Neuronal stem cell (in vitro differentiated cells): ENCODE data around the gene CACNA2D2.

Source experiments
- DNase-seq: peaks from one replicate; pipeline ENCODE4 v3.0.0-alpha.2; 2013; ENCODE audit warnings: low spot score
- H2AFZ ChIP-seq: one replicate; pipeline ENCODE4 v1.6.1; 2013; ENCODE audit warnings: mild to moderate bottlenecking, low read length, inconsistent platforms
- H2AK5ac ChIP-seq: 2 replicates; pipeline ENCODE4 v1.6.1; 2013; ENCODE audit warnings: low read depth, mild to moderate bottlenecking, inconsistent platforms, low read length, moderate library complexity, mixed read lengths
- H2BK120ac ChIP-seq: 2 replicates; pipeline ENCODE4 v1.6.1; 2013; ENCODE audit warnings: low read depth, mild to moderate bottlenecking, inconsistent platforms, low read length, moderate library complexity, mixed read lengths
- H2BK12ac ChIP-seq: one replicate; pipeline ENCODE4 v1.6.1; 2013; ENCODE audit warnings: low read length, inconsistent platforms
- H2BK15ac ChIP-seq: 2 replicates; pipeline ENCODE4 v1.6.1; 2013; ENCODE audit warnings: mild to moderate bottlenecking, low read length, inconsistent platforms, mixed read lengths
- H2BK5ac ChIP-seq: one replicate; pipeline ENCODE4 v1.6.1; 2013; ENCODE audit warnings: inconsistent platforms, mild to moderate bottlenecking, low read length, moderate library complexity
- H3K14ac ChIP-seq: one replicate; pipeline ENCODE4 v1.6.1; 2013; ENCODE audit warnings: low read length, inconsistent platforms
- H3K18ac ChIP-seq: 2 replicates; pipeline ENCODE4 v1.6.1; 2013; ENCODE audit warnings: low read length, inconsistent platforms
- H3K23ac ChIP-seq: 2 replicates; pipeline ENCODE4 v1.6.1; 2013; ENCODE audit warnings: low read depth, mild to moderate bottlenecking, mixed read lengths, low read length, inconsistent platforms; ENCODE audit not compliant: poor library complexity
- H3K27ac ChIP-seq: replicated peaks from 3 replicates; pipeline ENCODE4 v1.5.1; 2013; ENCODE audit warnings: low read length, inconsistent platforms
- H3K27me3 ChIP-seq, 3 experiments: 2 replicates each; pipeline ENCODE4 v1.6.1; 2013; ENCODE audit warnings: low read length in 3 of 3, mild to moderate bottlenecking in 2 of 3, inconsistent platforms in 1 of 3, low read depth in 1 of 3, mixed read lengths in 1 of 3, moderate library complexity in 1 of 3; ENCODE audit not compliant: control insufficient read depth in 3 of 3, insufficient read depth in 3 of 3
- H3K36me3 ChIP-seq, 2 donors: replicated peaks in 1 of 2; 2 replicates each; pipeline ENCODE4 v1.6.1; 2013; ENCODE audit warnings: low read length in 2 of 2; ENCODE audit not compliant: control insufficient read depth in 2 of 2, insufficient read depth in 2 of 2
- H3K4ac ChIP-seq: 2 replicates; pipeline ENCODE4 v1.6.1; 2013; ENCODE audit warnings: inconsistent platforms, mild to moderate bottlenecking, low read length, moderate library complexity
- H3K4me1 ChIP-seq, 2 donors: 1 replicate in 1 of 2; 2 replicates in 1 of 2; pipeline ENCODE4 v1.6.1; 2013; ENCODE audit warnings: low read length in 2 of 2, low read depth in 1 of 2; ENCODE audit not compliant: control insufficient read depth in 2 of 2, insufficient read depth in 1 of 2
- H3K4me2 ChIP-seq: one replicate; pipeline ENCODE4 v1.6.1; 2013; ENCODE audit warnings: mild to moderate bottlenecking, low read length, inconsistent platforms; ENCODE audit not compliant: insufficient read depth, poor library complexity, severe bottlenecking
- H3K4me3 ChIP-seq, 2 donors: 2 replicates each; pipeline ENCODE4 v1.5.1; 2013; ENCODE audit warnings: low read length in 2 of 2, mild to moderate bottlenecking in 2 of 2, inconsistent platforms in 1 of 2, moderate library complexity in 1 of 2
- H3K79me1 ChIP-seq: one replicate; pipeline ENCODE4 v1.6.1; 2013; ENCODE audit warnings: low read depth, mild to moderate bottlenecking, inconsistent platforms, low read length, moderate library complexity
- H3K9ac ChIP-seq: one replicate; pipeline ENCODE4 v1.6.1; 2013; ENCODE audit warnings: mild to moderate bottlenecking, low read depth, low read length, inconsistent platforms; ENCODE audit not compliant: poor library complexity
- H3K9me3 ChIP-seq, 2 donors: replicated peaks in 1 of 2; 2 replicates each; pipeline versions ENCODE3 to v1.6.1; 2013; ENCODE audit warnings: low read length in 2 of 2, mild to moderate bottlenecking in 2 of 2, inconsistent platforms in 1 of 2, low read depth in 1 of 2, mixed read lengths in 1 of 2, moderate library complexity in 1 of 2; ENCODE audit not compliant: control insufficient read depth in 2 of 2, insufficient read depth in 1 of 2
- H4K8ac ChIP-seq: one replicate; pipeline ENCODE4 v1.6.1; 2013; ENCODE audit warnings: low read depth, mild to moderate bottlenecking, inconsistent platforms, low read length, moderate library complexity
- H4K91ac ChIP-seq: one replicate; pipeline ENCODE4 v1.6.1; 2013; ENCODE audit warnings: low read length, low read depth, mild to moderate bottlenecking, inconsistent platforms; ENCODE audit not compliant: poor library complexity
- WGBS, 2 donors: extraction: QIAGEN DNeasy Blood & Tissue Kit; methylation state at CpG; one replicate each; pipeline ENCODE4 v1.1.7; 2013; ENCODE audit warnings: missing lambda C conversion rate in 2 of 2, mixed read lengths in 1 of 2; ENCODE audit not compliant: insufficient read length in 2 of 2, insufficient replicate concordance in 1 of 2; ENCODE audit errors: extremely low coverage in 2 of 2; 5-methylcytosine and 5-hydroxymethylcytosine counted together

CACNA2D2 gene

DNA sequence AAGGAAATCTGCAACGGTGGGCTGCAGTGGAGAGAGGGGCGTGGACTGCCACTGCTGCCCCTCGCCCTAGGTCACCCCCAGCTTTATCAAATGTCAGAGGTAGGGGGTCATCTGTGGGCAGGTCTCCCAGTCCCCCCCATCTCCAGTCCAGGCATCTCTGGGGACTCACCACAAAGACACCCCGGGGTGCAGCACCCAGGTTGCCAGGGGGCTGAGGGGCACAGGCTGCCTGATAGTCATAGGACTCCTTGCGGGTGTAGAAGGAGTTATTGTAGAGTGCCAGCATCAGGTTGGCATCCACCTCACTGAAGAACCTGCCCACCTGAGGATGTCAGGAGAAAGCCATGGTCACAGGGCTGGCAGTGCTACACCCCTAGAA, 137.6 kb downstream of the CACNA2D2 start:
- DNase-seq: no peak
- H3K27ac ChIP-seq: no peak overlapping the region
- no peak overlapping the region for H2BK12ac ChIP-seq
- peak overlapping the region; percentile 94 for H3K18ac ChIP-seq
- H3K4ac ChIP-seq: no peak overlapping the region
- peak overlapping the region; percentile 95 for H3K4me2 ChIP-seq
- H3K14ac ChIP-seq: peak overlapping the region; percentile 15
- no peaks in the 10 kb centered on the region for H3K36me3 ChIP-seq
- no CpG with 5 or more reads among the region's 5 CpGs for WGBS, 2 donors
- no peak overlapping the region for H2BK5ac ChIP-seq
- H2BK120ac ChIP-seq: no peak overlapping the region
- no peak overlapping the region for H3K4me3 ChIP-seq
- peak overlapping the region; percentile 1 for H3K23ac ChIP-seq
- H3K27me3 ChIP-seq: peaks cover 0 to 67% (median 15%) of the 10 kb centered on the region in 3 experiments
- H4K8ac ChIP-seq: no peak overlapping the region
- peak overlapping the region; percentile 46 for H2BK15ac ChIP-seq
- H3K9ac ChIP-seq: peak overlapping the region; percentile 4
- H2AFZ ChIP-seq: peak overlapping the region; percentile 69
- H4K91ac ChIP-seq: no peak overlapping the region
- no peaks in the 10 kb centered on the region for H3K9me3 ChIP-seq
- peak overlapping the region; percentile 91 for H2AK5ac ChIP-seq
- peaks cover 0 to 10% of the 10 kb centered on the region in 2 donors for H3K4me1 ChIP-seq
- peaks cover 2% of the 10 kb centered on the region for H3K79me1 ChIP-seq

GRCh38 chr3:50365080-50365841, 138.2 kb downstream of the CACNA2D2 start:
- H2BK12ac ChIP-seq: no peak overlapping the region
- peak overlapping the region; percentile 96 for H3K9ac ChIP-seq
- no peaks in the 10 kb centered on the region for H3K9me3 ChIP-seq
- H4K91ac ChIP-seq: no peak overlapping the region
- H3K27me3 ChIP-seq: peaks cover 0 to 67% (median 15%) of the 10 kb centered on the region in 3 experiments
- H2AFZ ChIP-seq: peak overlapping the region; percentile 69
- H3K36me3 ChIP-seq: no peaks in the 10 kb centered on the region
- peak overlapping the region; percentile 94 for H3K18ac ChIP-seq
- H2AK5ac ChIP-seq: peak overlapping the region; percentile 97
- H2BK5ac ChIP-seq: peak overlapping the region; percentile 93
- H3K4me1 ChIP-seq: peaks cover 0 to 10% of the 10 kb centered on the region in 2 donors
- H3K4ac ChIP-seq: no peak overlapping the region
- H4K8ac ChIP-seq: no peak overlapping the region
- H3K23ac ChIP-seq: peak overlapping the region; percentile 87
- H3K4me2 ChIP-seq: peak overlapping the region; percentile 95
- H3K14ac ChIP-seq: peak overlapping the region; percentile 2
- peak overlapping the region; percentile 54 for H2BK120ac ChIP-seq
- peaks cover 2% of the 10 kb centered on the region for H3K79me1 ChIP-seq
- H3K4me3 ChIP-seq: peak overlapping the region; percentile 28 to 79
- peak overlapping the region; percentile 46 for H2BK15ac ChIP-seq
- H3K27ac ChIP-seq: no peak overlapping the region
- WGBS, 2 donors: no CpG with 5 or more reads among the region's 53 CpGs
- peak; percentile 72 for DNase-seq

DNA sequence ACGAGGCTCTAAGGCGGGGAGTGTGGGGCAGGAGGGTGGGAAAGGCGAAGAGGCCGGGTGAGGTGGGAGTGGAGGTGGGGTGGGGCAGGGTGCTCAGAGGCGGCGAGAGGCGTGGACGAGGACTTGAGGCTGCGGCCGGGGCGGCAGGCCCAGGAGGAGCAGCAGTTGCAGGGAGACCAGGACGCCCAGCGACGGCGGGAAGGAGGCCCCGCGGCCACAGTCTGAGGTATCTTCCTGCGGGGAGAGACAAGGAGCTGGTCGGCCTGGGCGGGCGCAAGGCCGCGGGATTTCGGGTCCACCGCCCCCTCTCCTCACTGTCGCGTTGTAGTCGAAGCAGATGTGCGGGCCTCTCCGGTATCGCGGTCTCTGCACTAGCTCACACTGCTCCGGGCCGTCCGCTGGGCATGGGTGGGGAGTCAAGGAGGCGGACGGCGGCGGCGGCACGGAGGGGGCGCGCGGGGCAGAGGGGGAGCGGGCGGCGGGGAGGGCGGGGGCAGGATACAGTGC, 138.8 kb downstream of the CACNA2D2 start:
- WGBS, 2 donors: no CpG with 5 or more reads among the region's 48 CpGs

GRCh38 chr3:50359760-50360110, 143.7 kb downstream of the CACNA2D2 start:
- H3K27ac ChIP-seq: no peak overlapping the region
- WGBS, 2 donors: no CpG with 5 or more reads among the region's 8 CpGs
- no peak overlapping the region for H3K4ac ChIP-seq

More for the DNA sequence above, 138.8 kb downstream of the CACNA2D2 start:
- Histone ChIP-seq H4K91ac (no peak overlapping the region), H3K9ac (peak overlapping the region; percentile 96), H3K36me3 (no peaks in the 10 kb centered on the region), H2BK120ac (peak overlapping the region; percentile 54), H2AK5ac (peak overlapping the region; percentile 97), H2BK5ac (peak overlapping the region; percentile 93), H3K27ac (no peak overlapping the region), H3K4me3 (peak overlapping the region; percentile 28 to 75), H3K14ac (peak overlapping the region; percentile 9), H2BK12ac (no peak overlapping the region), H3K4me2 (peak overlapping the region; percentile 95), H3K79me1 (peaks cover 2% of the 10 kb centered on the region), H3K27me3 (peaks cover 0 to 63% (median 15%) of the 10 kb centered on the region in 3 experiments), H3K9me3 (no peaks in the 10 kb centered on the region), H2AFZ (peak overlapping the region; percentile 69), H3K4ac (peak overlapping the region; percentile 41), H2BK15ac (peak overlapping the region; percentile 99), H3K4me1 (peaks cover 4 to 13% of the 10 kb centered on the region in 2 donors), H4K8ac (peak overlapping the region; percentile 72), H3K23ac (peak overlapping the region; percentile 87), H3K18ac (peak overlapping the region; percentile 96)
- DNase-seq: no peak

More at GRCh38 chr3:50359760-50360110, 143.7 kb downstream of the CACNA2D2 start:
- H2AK5ac ChIP-seq: peak overlapping the region; percentile 21
- peaks cover 17% of the 10 kb centered on the region for H3K79me1 ChIP-seq
- DNase-seq: no peak
- no peak overlapping the region for H2BK5ac ChIP-seq
- no peak overlapping the region for H2BK120ac ChIP-seq
- H4K8ac ChIP-seq: no peak overlapping the region
- peaks cover 0 to 25% (median 8%) of the 10 kb centered on the region in 3 experiments for H3K27me3 ChIP-seq
- H2AFZ ChIP-seq: peak overlapping the region; percentile 92
- H2BK12ac ChIP-seq: no peak overlapping the region
- H3K36me3 ChIP-seq: peaks cover 22 to 35% of the 10 kb centered on the region in 2 donors
- peak overlapping the region; percentile 33 to 96 for H3K4me3 ChIP-seq
- no peak overlapping the region for H2BK15ac ChIP-seq
- H3K14ac ChIP-seq: no peak overlapping the region
- H3K4me2 ChIP-seq: peak overlapping the region; percentile 82
- no peaks in the 10 kb centered on the region for H3K9me3 ChIP-seq
- peak overlapping the region; percentile 5 for H3K18ac ChIP-seq
- H3K9ac ChIP-seq: no peak overlapping the region
- no peak overlapping the region for H4K91ac ChIP-seq
- peaks cover 27 to 35% of the 10 kb centered on the region in 2 donors for H3K4me1 ChIP-seq
- H3K23ac ChIP-seq: no peak overlapping the region
